HG03064 (cell line): Measurements from ENCODE around the gene TRH.
"Not testable (repeated sequence)": the region's sequence is repeated elsewhere in the genome, so short reads cannot be mapped to it uniquely, and the experiment has no call there.

Experiments
- ATAC-seq: cut with Tn5 transposase; IDR thresholded peaks from one replicate; pipeline ENCODE4 v1.9.1; 2021; ENCODE audit warnings: low read depth; ENCODE audit not compliant: unreplicated experiment

Gene TRH

GRCh38 chr3:129962600-129962999 lies 11.9 kb upstream of the TRH start:
- ATAC-seq = no peak

- ATAC-seq = no peak
These were observed 8.6 kb upstream of the TRH start for GRCh38 chr3:129965937-129966336.

GRCh38 chr3:129966876-129967275 lies 7.6 kb upstream of the TRH start:
- ATAC-seq = no peak

- no peak for ATAC-seq
These were observed 6.8 kb upstream of the TRH start for GRCh38 chr3:129967761-129968160.

GRCh38 chr3:129971351-129972052 lies 3.0 kb upstream of the TRH start:
- no peak for ATAC-seq

- no peak for ATAC-seq
These were observed 2.2 kb upstream of the TRH start for GRCh38 chr3:129972301-129972700.

- no peak for ATAC-seq
These were observed 512 bp upstream of the TRH start for GRCh38 chr3:129973853-129974563.

GRCh38 chr3:129974833-129975704 lies 549 bp downstream of the TRH start:
- ATAC-seq = no peak

GRCh38 chr3:129975705-129976048 lies 1.2 kb downstream of the TRH start:
- no peak for ATAC-seq

GRCh38 chr3:129976286-129976685 lies 1.8 kb downstream of the TRH start:
- ATAC-seq = no peak

- no peak for ATAC-seq
These were observed 3.6 kb downstream of the TRH start for GRCh38 chr3:129978123-129978522.

GRCh38 chr3:129979905-129980304 lies 5.4 kb downstream of the TRH start:
- no peak for ATAC-seq

GRCh38 chr3:129983561-129983960 lies 9.0 kb downstream of the TRH start:
- no peak for ATAC-seq

- ATAC-seq = no peak
These were observed 9.6 kb downstream of the TRH start for GRCh38 chr3:129984125-129984524.

GRCh38 chr3:129985113-129985512 lies 10.6 kb downstream of the TRH start:
- ATAC-seq = no peak

GRCh38 chr3:129988429-129988828 lies 13.9 kb downstream of the TRH start:
- ATAC-seq = no peak

GRCh38 chr3:129989414-129989813 lies 14.9 kb downstream of the TRH start:
- no peak for ATAC-seq

GRCh38 chr3:129992781-129993180 lies 18.3 kb downstream of the TRH start:
- no peak for ATAC-seq

- ATAC-seq = no peak
These were observed 20.5 kb downstream of the TRH start for GRCh38 chr3:129994883-129995559.

- ATAC-seq = no peak
These were observed 21.6 kb downstream of the TRH start for GRCh38 chr3:129996073-129996472.

- not testable (repeated sequence) for ATAC-seq
These were observed 24.7 kb downstream of the TRH start for GRCh38 chr3:129999176-129999575.
